Stomach (tissue), 9 donors: ENCODE results near the gene ANAPC5. TPM values are rescaled to one million over a fixed set of nuclear protein-coding genes. Genes with fewer than 3 reads are reported as not detected.
A peak's percentile ranks its signal among the peaks of the same experiment; 100 is the strongest.

Experiments
- DNase-seq, 2 donors: peaks; one replicate each; pipeline versions ENCODE4 v3.0.0 to v3.0.0-alpha.2; 2013 to 2019
- H3K27ac ChIP-seq, 5 donors: fragments of 200-600 bp in 4 of 5; sonication (generic) in 4 of 5; one replicate each; pipeline ENCODE4 v1.5.1; 2013 to 2019; ENCODE audit warnings: mild to moderate bottlenecking in 1 of 5, moderate library complexity in 1 of 5
- H3K27me3 ChIP-seq, 3 donors: fragments of 200-600 bp; sonication (generic); one replicate each; pipeline ENCODE4 v1.5.1; 2017 to 2019; ENCODE audit warnings: mixed run types in 1 of 3
- H3K36me3 ChIP-seq, 4 donors: fragments of 200-600 bp; sonication (generic); 1 replicate in 3 of 4; 2 replicates in 1 of 4; pipeline ENCODE4 v1.5.1; 2016 to 2019
- H3K4me1 ChIP-seq, 4 donors: fragments of 200-600 bp; sonication (generic); one replicate each; pipeline ENCODE4 v1.5.1; 2016 to 2019
- H3K4me3 ChIP-seq, 4 donors: fragments of 200-600 bp; sonication (generic) in 3 of 4; one replicate each; pipeline ENCODE4 v1.5.1; 2016 to 2019; ENCODE audit warnings: mild to moderate bottlenecking in 1 of 4
- H3K9me3 ChIP-seq, 4 donors: fragments of 200-600 bp; sonication (generic); one replicate each; pipeline ENCODE4 v1.5.1; 2016 to 2019
- EP300 ChIP-seq: sonication (generic); formaldehyde crosslinking; IDR thresholded peaks from one replicate; pipeline ENCODE4 v1.6.1; 2017; ENCODE audit warnings: antibody characterized with exemption
- POLR2A ChIP-seq, 4 donors: fragments of 450-650 bp; IDR thresholded peaks; one replicate each; pipeline ENCODE4 v1.6.1; 2016; ENCODE audit warnings: antibody characterized with exemption in 4 of 4, control low read depth in 2 of 4, mild to moderate bottlenecking in 1 of 4, moderate library complexity in 1 of 4
- POLR2AphosphoS5 ChIP-seq, 3 donors: sonication (generic); formaldehyde crosslinking; IDR thresholded peaks; one replicate each; pipeline ENCODE4 v1.6.1; 2016; ENCODE audit warnings: antibody characterized with exemption in 3 of 3
- WGBS, 5 donors: extraction: QIAGEN DNeasy Blood & Tissue Kit in 3 of 5; methylation state at CpG; one replicate each; pipeline versions ENCODE4 v1.1.5 to v1.1.7; 2013 to 2018; 5-methylcytosine and 5-hydroxymethylcytosine counted together
- intact Hi-C: fragments of 100-400 bp; cut with DNase I; formaldehyde crosslinking; loops from one replicate; pipeline ENCODE4 v1.15.1; 2023; ENCODE audit warnings: low total_unique reads
- polyA plus RNA-seq, 3 donors: library from polyadenylated mRNA; stranded (reverse); fragments of 200-250 nt; gene quantifications; one replicate each; pipeline ENCODE4 v1.2.3, GENCODE V29; 2013
- total RNA-seq, 5 donors: library from RNA; depleted of rRNA; stranded (reverse); fragments of >200 nt; gene quantifications; one replicate each; pipeline versions ENCODE4 v1.1.0 to v1.2.3, GENCODE V29; 2014 to 2016
- TF ChIP-seq, protein P1 (sequence below), 7 experiments: fragments of 450-650 bp in 4 of 7; fragments of 200-600 bp in 3 of 7; sonication (generic) in 3 of 7; IDR thresholded peaks; one replicate each; pipeline ENCODE4 v1.5.1; 2016 to 2019; ENCODE audit warnings: antibody characterized with exemption in 7 of 7, control low read depth in 2 of 7, mild to moderate bottlenecking in 1 of 7
- donor health status: healthy with polysubstance abuse.
- donor health status: Bipolar disorder and iron deficiency.
- donor health status: healthy.

ANAPC5 gene
- total and polyA plus RNA-seq, 8 donors: 81.2 to 228 (median 113) TPM

DNA sequence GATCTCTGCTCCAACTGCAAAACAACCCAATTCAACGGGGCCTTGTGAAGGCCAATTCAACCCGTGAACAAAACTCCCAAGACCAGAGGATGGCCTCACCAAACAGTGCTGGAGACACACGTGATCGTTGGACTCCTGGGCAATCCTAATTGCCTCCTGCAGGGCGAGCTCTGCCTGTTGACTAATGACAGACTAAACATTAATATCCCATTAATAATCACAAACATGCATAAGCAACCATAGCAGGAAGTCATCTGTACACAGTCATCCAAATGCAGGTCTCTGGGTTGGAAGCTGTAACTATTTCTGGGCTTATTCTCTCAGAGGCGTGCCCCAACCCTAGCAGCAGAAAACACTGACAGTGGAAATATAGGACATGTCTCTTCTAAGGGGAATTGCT, 21.0 kb downstream of the ANAPC5 start:
- intact Hi-C loops: loop anchor here (2.0 kb wide), 1 partner anchor 116 kb away; no protein-coding TSS in a partner anchor
- no peak overlapping the region for H3K4me3 ChIP-seq
- no peak overlapping the region for H3K27ac ChIP-seq
- peaks cover 59 to 99% (median 96%) of the 10 kb centered on the region in 4 donors for H3K36me3 ChIP-seq
- H3K4me1 ChIP-seq: peaks cover 0 to 19% (median 1%) of the 10 kb centered on the region in 4 donors
- 64 to 77% (median 72%) methylated on average over 6 of the region's 6 CpGs for WGBS, 5 donors
- no peaks in the 10 kb centered on the region for H3K27me3 ChIP-seq
- H3K9me3 ChIP-seq: no peaks in the 10 kb centered on the region
- peak in 1 of 2 donors; percentile 28 for DNase-seq
- TF ChIP-seq POLR2A (IDR thresholded peaks at IDR 0.05): no peak
- TF ChIP-seq EP300: no peak
- TF ChIP-seq, protein P1, sequence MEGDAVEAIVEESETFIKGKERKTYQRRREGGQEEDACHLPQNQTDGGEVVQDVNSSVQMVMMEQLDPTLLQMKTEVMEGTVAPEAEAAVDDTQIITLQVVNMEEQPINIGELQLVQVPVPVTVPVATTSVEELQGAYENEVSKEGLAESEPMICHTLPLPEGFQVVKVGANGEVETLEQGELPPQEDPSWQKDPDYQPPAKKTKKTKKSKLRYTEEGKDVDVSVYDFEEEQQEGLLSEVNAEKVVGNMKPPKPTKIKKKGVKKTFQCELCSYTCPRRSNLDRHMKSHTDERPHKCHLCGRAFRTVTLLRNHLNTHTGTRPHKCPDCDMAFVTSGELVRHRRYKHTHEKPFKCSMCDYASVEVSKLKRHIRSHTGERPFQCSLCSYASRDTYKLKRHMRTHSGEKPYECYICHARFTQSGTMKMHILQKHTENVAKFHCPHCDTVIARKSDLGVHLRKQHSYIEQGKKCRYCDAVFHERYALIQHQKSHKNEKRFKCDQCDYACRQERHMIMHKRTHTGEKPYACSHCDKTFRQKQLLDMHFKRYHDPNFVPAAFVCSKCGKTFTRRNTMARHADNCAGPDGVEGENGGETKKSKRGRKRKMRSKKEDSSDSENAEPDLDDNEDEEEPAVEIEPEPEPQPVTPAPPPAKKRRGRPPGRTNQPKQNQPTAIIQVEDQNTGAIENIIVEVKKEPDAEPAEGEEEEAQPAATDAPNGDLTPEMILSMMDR (IDR thresholded peaks at IDR 0.05): no peak
- TF ChIP-seq POLR2AphosphoS5 (IDR thresholded peaks at IDR 0.05): no peak

DNA sequence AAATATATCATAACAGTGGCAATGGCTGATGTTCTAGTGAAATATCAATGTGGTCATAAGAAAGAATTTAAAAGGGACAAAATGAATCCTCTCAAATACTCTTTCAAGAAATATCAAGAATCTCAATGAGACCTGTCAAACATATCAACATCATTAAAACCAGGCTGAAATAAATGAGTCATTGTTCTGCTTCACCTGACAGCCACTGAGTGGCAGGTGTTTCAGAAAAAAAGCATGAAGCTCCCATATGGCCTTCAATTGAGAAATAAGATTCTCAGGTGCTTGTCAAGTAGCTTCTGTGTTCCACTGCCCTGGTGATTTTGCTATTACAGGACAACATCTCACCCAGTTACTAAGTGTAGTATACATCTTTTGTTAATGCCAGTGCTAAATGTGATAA, 21.5 kb downstream of the ANAPC5 start:
- peaks cover 0 to 19% (median 1%) of the 10 kb centered on the region in 4 donors for H3K4me1 ChIP-seq
- H3K9me3 ChIP-seq: no peaks in the 10 kb centered on the region
- H3K27me3 ChIP-seq: no peaks in the 10 kb centered on the region
- H3K4me3 ChIP-seq: no peak overlapping the region
- DNase-seq: no peak
- intact Hi-C loops: loop anchor here (2.0 kb wide), 1 partner anchor 116 kb away; no protein-coding TSS in a partner anchor
- no peak overlapping the region for H3K27ac ChIP-seq
- TF ChIP-seq POLR2AphosphoS5 (IDR thresholded peaks at IDR 0.05): no peak
- TF ChIP-seq, protein P1 (IDR thresholded peaks at IDR 0.05): no peak
- peaks cover 65 to 99% (median 96%) of the 10 kb centered on the region in 4 donors for H3K36me3 ChIP-seq

DNA sequence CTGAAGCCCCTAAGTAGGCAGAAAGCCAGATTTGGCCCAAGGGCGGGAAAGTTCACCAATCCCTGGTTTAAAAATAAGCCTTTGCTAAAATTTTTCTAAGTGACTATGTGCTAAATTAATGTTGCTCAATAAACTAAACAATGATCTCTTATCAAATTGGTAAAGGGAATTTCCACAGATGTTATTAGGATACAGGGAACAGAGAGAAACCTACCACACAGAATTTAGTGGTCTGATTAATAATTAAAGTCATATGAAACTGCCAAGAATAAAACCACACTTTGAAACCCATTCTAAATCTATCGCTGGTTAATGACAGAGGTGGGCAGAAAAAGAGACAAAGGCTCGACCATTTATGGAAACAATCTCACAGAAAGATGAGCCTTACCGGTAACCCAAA, 22.0 kb downstream of the ANAPC5 start:
- intact Hi-C loops: loop anchor here (2.0 kb wide), 1 partner anchor 117 kb away; no protein-coding TSS in a partner anchor
- H3K4me3 ChIP-seq: no peak overlapping the region
- H3K36me3 ChIP-seq: peaks cover 66 to 99% (median 96%) of the 10 kb centered on the region in 4 donors
- 90 to 95% (median 93%) methylated on average over 4 of the region's 4 CpGs for WGBS, 5 donors
- TF ChIP-seq POLR2A (IDR thresholded peaks at IDR 0.05): no peak
- H3K9me3 ChIP-seq: no peaks in the 10 kb centered on the region
- peaks cover 0 to 19% (median 1%) of the 10 kb centered on the region in 4 donors for H3K4me1 ChIP-seq
- no peaks in the 10 kb centered on the region for H3K27me3 ChIP-seq
- no peak for DNase-seq
- H3K27ac ChIP-seq: no peak overlapping the region

DNA sequence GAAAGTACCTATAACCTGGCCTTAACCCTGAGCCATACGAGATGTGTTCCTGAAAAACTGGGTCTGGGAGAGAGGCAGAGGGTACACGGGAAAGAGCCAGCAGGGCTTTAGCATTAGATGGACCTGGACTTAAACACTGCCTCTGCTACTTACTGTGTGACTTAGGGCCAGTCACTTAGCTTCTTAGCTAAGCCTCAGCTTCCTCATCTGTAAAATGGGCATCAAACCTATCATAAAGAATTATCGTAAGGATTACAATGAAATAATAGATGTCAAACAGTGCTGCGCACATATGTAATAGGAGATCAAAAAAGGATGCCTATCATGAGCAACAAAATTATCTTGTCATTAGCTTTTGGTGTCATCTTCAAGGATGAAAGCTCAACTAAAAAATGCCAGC, 23.6 kb downstream of the ANAPC5 start:
- Histone ChIP-seq H3K36me3 (peaks cover 66 to 100% (median 100%) of the 10 kb centered on the region in 4 donors), H3K4me3 (no peak overlapping the region), H3K27ac (no peak overlapping the region), H3K4me1 (peaks cover 0 to 15% (median 0%) of the 10 kb centered on the region in 4 donors), H3K9me3 (no peaks in the 10 kb centered on the region), H3K27me3 (no peaks in the 10 kb centered on the region)
- intact Hi-C loops: no loop called here
- no peak for DNase-seq
- WGBS, 5 donors: 93 to 95% (median 94%) methylated on average over 4 of the region's 4 CpGs
- TF ChIP-seq EP300 (no peak), POLR2AphosphoS5 (IDR thresholded peaks at IDR 0.05) (no peak), POLR2A (IDR thresholded peaks at IDR 0.05) (no peak)
- TF ChIP-seq, protein P1 (IDR thresholded peaks at IDR 0.05): no peak

DNA sequence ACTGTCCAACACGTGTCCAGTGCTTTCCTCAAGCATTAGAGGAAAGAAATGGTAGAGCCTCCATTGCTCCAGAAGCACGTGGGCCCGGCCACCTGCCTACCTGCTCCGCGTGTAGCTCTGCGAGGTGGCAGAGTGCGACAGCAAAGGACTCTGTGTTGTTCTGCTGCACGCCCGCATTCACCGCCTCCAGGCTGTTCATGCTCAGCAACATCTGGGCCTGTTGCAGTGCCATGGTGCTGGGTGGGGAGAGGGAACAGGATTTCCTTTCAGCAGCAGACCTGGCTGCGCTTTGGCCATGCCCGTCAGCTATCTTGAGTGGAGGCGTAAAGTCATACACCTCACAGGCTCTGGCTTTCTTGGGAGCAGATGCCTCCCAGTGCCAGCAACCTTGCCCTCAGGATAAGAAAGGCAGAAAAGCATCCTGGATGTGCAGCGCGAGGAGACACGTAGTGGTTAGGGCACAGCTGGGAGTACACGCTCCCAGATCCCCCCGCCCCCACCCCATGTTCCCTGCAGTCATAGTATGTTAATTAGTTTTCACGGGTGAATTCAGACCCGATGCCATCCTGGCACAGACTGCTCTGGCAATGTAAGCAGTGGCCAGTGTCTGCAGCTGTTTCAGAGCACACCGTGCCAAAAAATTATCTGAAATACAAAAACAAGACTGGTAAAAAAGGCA, 25.1 kb downstream of the ANAPC5 start:
- H3K27me3 ChIP-seq: no peaks in the 10 kb centered on the region
- no peaks in the 10 kb centered on the region for H3K9me3 ChIP-seq
- DNase-seq: no peak
- H3K27ac ChIP-seq: no peak overlapping the region
- TF ChIP-seq POLR2A (IDR thresholded peaks at IDR 0.05): no peak
- TF ChIP-seq, protein P1 (IDR thresholded peaks at IDR 0.05): no peak
- TF ChIP-seq POLR2AphosphoS5 (IDR thresholded peaks at IDR 0.05): no peak
- TF ChIP-seq EP300: no peak
- no peak overlapping the region for H3K4me3 ChIP-seq
- peaks cover 64 to 100% (median 100%) of the 10 kb centered on the region in 4 donors for H3K36me3 ChIP-seq
- peaks cover 0 to 15% (median 0%) of the 10 kb centered on the region in 4 donors for H3K4me1 ChIP-seq
- WGBS, 5 donors: 69 to 85% (median 82%) methylated on average over 13 to 21 of the region's 21 CpGs
- intact Hi-C loops: no loop called here
